ENCODE results near the gene C18orf32. TPM values are rescaled to one million over a fixed set of nuclear protein-coding genes. Genes with fewer than 3 reads are reported as not detected.
"Not testable (repeated sequence)": the region's sequence is repeated elsewhere in the genome, so short reads cannot be mapped to it uniquely, and the experiment has no call there.

C18orf32 gene
- polyA plus RNA-seq, 1 experiment = 47.6 TPM

- ChIA-PET POLR2A (no interaction called here), CTCF (interaction anchor here (1.6 to 1.7 kb wide), 2 partner anchors 17 to 331 kb away, joined by 7 to 8 read pairs; no protein-coding TSS in a partner anchor)
- H3K27me3 ChIP-seq (ENCODE audit: control insufficient read depth, insufficient read depth, low read length) = peaks cover 7% of the 10 kb centered on the region
- DNase-seq (ENCODE audit: low read depth, low spot score) = no peak
- H3K4me3 ChIP-seq (ENCODE audit: low read depth, low read length) = no peak overlapping the region
- H3K9me3 ChIP-seq (ENCODE audit: control insufficient read depth, insufficient read depth, low read length) = no peaks in the 10 kb centered on the region
- no peak for TF ChIP-seq CTCF (IDR thresholded peaks at IDR 0.05; ENCODE audit: low read depth, low read length)
- H3K27ac ChIP-seq (ENCODE audit: low read depth, low read length) = no peak overlapping the region
Measured at GRCh38 chr18:49527631-49528327, 40.7 kb upstream of the C18orf32 start.

- TF ChIP-seq CTCF (IDR thresholded peaks at IDR 0.05; ENCODE audit: low read depth, low read length) = no peak
- ChIA-PET CTCF (interaction anchor here (3.0 kb wide), 1 partner anchor 16 kb away, joined by 21 read pairs; no protein-coding TSS in a partner anchor), POLR2A (no interaction called here)
- DNase-seq (ENCODE audit: low read depth, low spot score) = no peak
- H3K4me3 ChIP-seq (ENCODE audit: low read depth, low read length) = no peak overlapping the region
- H3K9me3 ChIP-seq (ENCODE audit: control insufficient read depth, insufficient read depth, low read length) = no peaks in the 10 kb centered on the region
- H3K27me3 ChIP-seq (ENCODE audit: control insufficient read depth, insufficient read depth, low read length) = peaks cover 4% of the 10 kb centered on the region
- no peak overlapping the region for H3K27ac ChIP-seq (ENCODE audit: low read depth, low read length)
Measured at GRCh38 chr18:49525981-49526380, 38.9 kb upstream of the C18orf32 start.

- Histone ChIP-seq H3K27me3 (ENCODE audit: control insufficient read depth, insufficient read depth, low read length) (peaks cover 4% of the 10 kb centered on the region), H3K4me3 (ENCODE audit: low read depth, low read length) (no peak overlapping the region), H3K9me3 (ENCODE audit: control insufficient read depth, insufficient read depth, low read length) (no peaks in the 10 kb centered on the region), H3K27ac (ENCODE audit: low read depth, low read length) (no peak overlapping the region)
- no peak for DNase-seq (ENCODE audit: low read depth, low spot score)
- ChIA-PET CTCF (interaction anchor here (3.0 kb wide), 1 partner anchor 15 kb away, joined by 21 read pairs; no protein-coding TSS in a partner anchor), POLR2A (no interaction called here)
- TF ChIP-seq CTCF (IDR thresholded peaks at IDR 0.05; ENCODE audit: low read depth, low read length) = no peak
Measured at GRCh38 chr18:49524951-49525350, 37.9 kb upstream of the C18orf32 start.

GRCh38 chr18:49524349-49524748, 37.3 kb upstream of the C18orf32 start:
- CTCF ChIA-PET = interaction anchor here (1.0 to 3.0 kb wide), 2 partner anchors 14 to 260 kb away, joined by 3 to 21 read pairs; no protein-coding TSS in a partner anchor
- H3K4me3 ChIP-seq (ENCODE audit: low read depth, low read length) = no peak overlapping the region
- TF ChIP-seq CTCF (IDR thresholded peaks at IDR 0.05; ENCODE audit: low read depth, low read length) = no peak
- POLR2A ChIA-PET = no interaction called here
- no peaks in the 10 kb centered on the region for H3K9me3 ChIP-seq (ENCODE audit: control insufficient read depth, insufficient read depth, low read length)
- no peak for DNase-seq (ENCODE audit: low read depth, low spot score)
- H3K27ac ChIP-seq (ENCODE audit: low read depth, low read length) = no peak overlapping the region
- peaks cover 4% of the 10 kb centered on the region for H3K27me3 ChIP-seq (ENCODE audit: control insufficient read depth, insufficient read depth, low read length)

GRCh38 chr18:49523580-49524093, 36.6 kb upstream of the C18orf32 start:
- CTCF ChIA-PET = interaction anchor here (0.6 to 3.0 kb wide), 3 partner anchors 14 to 261 kb away, joined by 3 to 21 read pairs (median 3); no protein-coding TSS in a partner anchor
- DNase-seq (ENCODE audit: low read depth, low spot score); H3K9me3 ChIP-seq (ENCODE audit: control insufficient read depth, insufficient read depth, low read length); POLR2A ChIA-PET; H3K4me3 ChIP-seq (ENCODE audit: low read depth, low read length); H3K27me3 ChIP-seq (ENCODE audit: control insufficient read depth, insufficient read depth, low read length); H3K27ac ChIP-seq (ENCODE audit: low read depth, low read length): not testable (repeated sequence)

All from AG04450 (cell line).